Measurements from ENCODE around the gene TLE5.

DNA sequence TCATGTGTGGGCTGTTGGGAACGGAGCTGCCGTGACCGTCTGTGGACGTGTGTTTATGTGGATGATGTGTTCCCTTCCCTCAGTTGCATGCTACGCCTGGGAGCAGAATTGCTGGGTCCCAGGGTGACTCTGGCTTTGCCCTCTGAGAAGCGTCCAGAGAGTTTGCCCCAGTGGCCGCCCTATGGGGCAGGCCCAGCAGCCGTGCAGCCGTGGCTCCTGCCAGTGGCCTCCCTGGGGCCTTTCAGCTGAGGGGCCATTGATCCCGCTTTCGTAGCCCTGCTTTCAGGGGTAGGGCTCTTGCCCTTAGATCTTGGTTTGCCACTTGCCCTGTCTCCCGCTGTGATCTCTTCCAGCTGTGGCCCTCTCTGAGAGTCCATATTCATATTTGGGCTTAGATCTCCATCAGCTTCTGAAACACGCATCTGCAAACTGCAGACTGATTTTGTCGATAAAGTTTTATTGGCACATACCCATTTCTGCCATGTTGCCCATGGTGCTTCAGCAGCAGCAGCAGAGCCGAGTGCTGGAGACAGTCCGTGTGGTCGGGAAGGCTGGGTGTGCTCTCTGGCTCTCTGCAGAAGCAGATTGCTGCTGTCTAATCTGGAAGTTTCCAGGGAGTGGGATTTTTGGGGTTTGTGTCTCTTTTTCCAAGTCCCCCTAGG lies 49.4 kb upstream of the TLE5 start:
- TF ChIP-seq CTCF (IDR thresholded peaks at IDR 0.05) (no peak), POLR2A (IDR thresholded peaks at IDR 0.05) (no peak), EP300 (IDR thresholded peaks at IDR 0.05) (no peak)

Measured in suprapubic skin (tissue), 3 donors.